Measurements from ENCODE around the gene MED25. TPM values are rescaled to one million over a fixed set of nuclear protein-coding genes. Genes with fewer than 3 reads are reported as not detected.

MED25 gene
- total and polyA plus RNA-seq, 9 of the 15 experiments (the other 6 are each of a cell fraction or from before 2014, with no cell fraction given) = 4.1 to 93.9 (median 19.3) TPM

GRCh38 chr19:49869484-49870308 is 51.6 kb downstream of the MED25 start (continued):
- TF ChIP-seq ZKSCAN3 (CRISPR knock-in tag; IDR thresholded peaks at IDR 0.05) = no peak
- TF ChIP-seq HMG20A (CRISPR knock-in tag; conservative IDR thresholded peaks at IDR 0.05) = no peak
- TF ChIP-seq, protein P1, sequence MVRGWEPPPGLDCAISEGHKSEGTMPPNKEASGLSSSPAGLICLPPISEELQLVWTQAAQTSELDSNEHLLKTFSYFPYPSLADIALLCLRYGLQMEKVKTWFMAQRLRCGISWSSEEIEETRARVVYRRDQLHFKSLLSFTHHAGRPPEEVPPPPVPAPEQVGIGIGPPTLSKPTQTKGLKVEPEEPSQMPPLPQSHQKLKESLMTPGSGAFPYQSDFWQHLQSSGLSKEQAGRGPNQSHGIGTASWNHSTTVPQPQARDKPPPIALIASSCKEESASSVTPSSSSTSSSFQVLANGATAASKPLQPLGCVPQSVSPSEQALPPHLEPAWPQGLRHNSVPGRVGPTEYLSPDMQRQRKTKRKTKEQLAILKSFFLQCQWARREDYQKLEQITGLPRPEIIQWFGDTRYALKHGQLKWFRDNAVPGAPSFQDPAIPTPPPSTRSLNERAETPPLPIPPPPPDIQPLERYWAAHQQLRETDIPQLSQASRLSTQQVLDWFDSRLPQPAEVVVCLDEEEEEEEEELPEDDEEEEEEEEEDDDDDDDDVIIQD (CRISPR knock-in tag; IDR thresholded peaks at IDR 0.05) = no peak
- TF ChIP-seq NFYB (IDR thresholded peaks at IDR 0.05; ENCODE audit: extremely low read depth, insufficient read length) = peak; percentile 80
- TF ChIP-seq ZNF589 (CRISPR knock-in tag; IDR thresholded peaks at IDR 0.05; ENCODE audit: low read depth) = no peak
- no peak for TF ChIP-seq RAD51 (IDR thresholded peaks at IDR 0.05; ENCODE audit: borderline replicate concordance, low read depth)
- TF ChIP-seq ZEB2 (IDR thresholded peaks at IDR 0.05) = no peak
- peak; percentile 17; the same call in 1 of the 2 replicates for TF ChIP-seq ESRRA (IDR thresholded peaks at IDR 0.05; ENCODE audit: borderline replicate concordance, low read depth)
- TF ChIP-seq ZSCAN32 (CRISPR knock-in tag; IDR thresholded peaks at IDR 0.05) = no peak
- no peak for TF ChIP-seq ZBTB34 (CRISPR knock-in tag; IDR thresholded peaks at IDR 0.05)
- no peak for TF ChIP-seq SMARCA5 (IDR thresholded peaks at IDR 0.05)
- TF ChIP-seq ZNF830 (CRISPR knock-in tag; IDR thresholded peaks at IDR 0.05) = no peak
- no peak for TF ChIP-seq TRIM28 (IDR thresholded peaks at IDR 0.05)
- TF ChIP-seq KLF10 (CRISPR knock-in tag; IDR thresholded peaks at IDR 0.05) = no peak
- TF ChIP-seq RBM25 (IDR thresholded peaks at IDR 0.05; ENCODE audit: low read depth, low read length, severe bottlenecking) = peak; percentile 62
- no peak for TF ChIP-seq NCOA2 (IDR thresholded peaks at IDR 0.05; ENCODE audit: partially characterized antibody in 2 of 2)
- TF ChIP-seq, protein P2, sequence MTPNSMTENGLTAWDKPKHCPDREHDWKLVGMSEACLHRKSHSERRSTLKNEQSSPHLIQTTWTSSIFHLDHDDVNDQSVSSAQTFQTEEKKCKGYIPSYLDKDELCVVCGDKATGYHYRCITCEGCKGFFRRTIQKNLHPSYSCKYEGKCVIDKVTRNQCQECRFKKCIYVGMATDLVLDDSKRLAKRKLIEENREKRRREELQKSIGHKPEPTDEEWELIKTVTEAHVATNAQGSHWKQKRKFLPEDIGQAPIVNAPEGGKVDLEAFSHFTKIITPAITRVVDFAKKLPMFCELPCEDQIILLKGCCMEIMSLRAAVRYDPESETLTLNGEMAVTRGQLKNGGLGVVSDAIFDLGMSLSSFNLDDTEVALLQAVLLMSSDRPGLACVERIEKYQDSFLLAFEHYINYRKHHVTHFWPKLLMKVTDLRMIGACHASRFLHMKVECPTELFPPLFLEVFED (CRISPR knock-in tag; conservative IDR thresholded peaks at IDR 0.05) = no peak
- TF ChIP-seq CEBPB (tag; IDR thresholded peaks at IDR 0.05) = no peak
- TF ChIP-seq MYNN (IDR thresholded peaks at IDR 0.05) = no peak; the same call in 1 of the 2 replicates
- no peak for TF ChIP-seq MYNN (CRISPR knock-in tag; IDR thresholded peaks at IDR 0.05)
- TF ChIP-seq NFATC3 (IDR thresholded peaks at IDR 0.05) = no peak
- TF ChIP-seq MEIS2 (IDR thresholded peaks at IDR 0.05; ENCODE audit: partially characterized antibody) = peak; percentile 52

Data from K562 (cell line).